Measurements from ENCODE around the gene AMH.

AMH gene

GRCh38 chr19:2209408-2209807, 39.7 kb upstream of the AMH start:
- TF ChIP-seq MEIS1 (CRISPR knock-in tag; IDR thresholded peaks at IDR 0.05; ENCODE audit: borderline replicate concordance) (no peak), TSHZ1 (tag by site-specific recombination; IDR thresholded peaks at IDR 0.05; ENCODE audit: borderline replicate concordance) (no peak), KLF1 (tag by site-specific recombination; IDR thresholded peaks at IDR 0.05) (no peak), ZNF621 (tag by site-specific recombination; IDR thresholded peaks at IDR 0.05) (no peak), BCL6B (tag by site-specific recombination; IDR thresholded peaks at IDR 0.05) (no peak), ZNF426 (tag by site-specific recombination; IDR thresholded peaks at IDR 0.05) (no peak), ZSCAN30 (tag by site-specific recombination; IDR thresholded peaks at IDR 0.05) (no peak), ZNF10 (tag by site-specific recombination; IDR thresholded peaks at IDR 0.05) (no peak), ZNF211 (tag by site-specific recombination; IDR thresholded peaks at IDR 0.05; ENCODE audit: low read depth) (no peak), ZFP41 (tag by site-specific recombination; IDR thresholded peaks at IDR 0.05; ENCODE audit: borderline replicate concordance) (no peak), ZNF416 (tag by site-specific recombination; IDR thresholded peaks at IDR 0.05) (no peak), ZNF37A (tag by site-specific recombination; IDR thresholded peaks at IDR 0.05) (no peak), ZFHX2 (tag by site-specific recombination; conservative IDR thresholded peaks at IDR 0.05) (no peak), KLF10 (tag by site-specific recombination; IDR thresholded peaks at IDR 0.05) (no peak)
- H3K4me1 ChIP-seq (ENCODE audit: control insufficient read depth, insufficient read depth, low read length): no peaks in the 10 kb centered on the region
- H3K27ac ChIP-seq (ENCODE audit: extremely low read depth, low read depth, low read length): no peak overlapping the region
- peaks cover 4 to 74% of the 10 kb centered on the region in 2 experiments; a peak in 2 of 3 replicates for H3K36me3 ChIP-seq (ENCODE audit: control insufficient read depth in 2 of 2, insufficient read depth in 1 of 2, low read length in 2 of 2)
- no peaks in the 10 kb centered on the region for H3K9me3 ChIP-seq (ENCODE audit: control insufficient read depth, insufficient read depth, low read depth, low read length)
- ChIA-PET CTCF (interaction anchor here (0.6 kb wide), 2 partner anchors 54 to 58 kb away, joined by 3 read pairs; partner anchors contain the start of gene AP3D1), POLR2A (no interaction called here)
- H3K4me3 ChIP-seq (ENCODE audit: low read depth, low read length): no peak overlapping the region

GRCh38 chr19:2210206-2210605, 38.9 kb upstream of the AMH start:
- CTCF ChIA-PET: no interaction called here
- H3K4me1 ChIP-seq (ENCODE audit: control insufficient read depth, insufficient read depth, low read length): no peaks in the 10 kb centered on the region
- POLR2A ChIA-PET: no interaction called here
- H3K4me3 ChIP-seq (ENCODE audit: low read depth, low read length): no peak overlapping the region
- H3K27ac ChIP-seq (ENCODE audit: extremely low read depth, low read depth, low read length): no peak overlapping the region
- peaks cover 4 to 80% of the 10 kb centered on the region in 2 experiments; a peak in 2 of 3 replicates for H3K36me3 ChIP-seq (ENCODE audit: control insufficient read depth in 2 of 2, insufficient read depth in 1 of 2, low read length in 2 of 2)
- TF ChIP-seq ZNF426 (tag by site-specific recombination; IDR thresholded peaks at IDR 0.05) (no peak), ZNF292 (tag by site-specific recombination; IDR thresholded peaks at IDR 0.05; ENCODE audit: borderline replicate concordance, low read depth) (no peak), ZNF302 (tag by site-specific recombination; IDR thresholded peaks at IDR 0.05; ENCODE audit: low read depth) (no peak), KLF7 (tag by site-specific recombination; IDR thresholded peaks at IDR 0.05; ENCODE audit: borderline replicate concordance) (no peak), ZNF366 (tag by site-specific recombination; conservative IDR thresholded peaks at IDR 0.05) (no peak), ZNF670 (tag by site-specific recombination; IDR thresholded peaks at IDR 0.05; ENCODE audit: low read depth) (no peak), ZNF585B (tag by site-specific recombination; IDR thresholded peaks at IDR 0.05) (no peak), TCF7L2 (IDR thresholded peaks at IDR 0.05; ENCODE audit: borderline replicate concordance, low read depth, low read length) (no peak)
- H3K9me3 ChIP-seq (ENCODE audit: control insufficient read depth, insufficient read depth, low read depth, low read length): no peaks in the 10 kb centered on the region

Measured in HEK293 (cell line).